ENCODE results near the gene FAM171A1. TPM values are rescaled to one million over a fixed set of nuclear protein-coding genes. Genes with fewer than 3 reads are reported as not detected.

FAM171A1 gene
- total RNA-seq, 1 experiment from 2014 or later = 19.2 TPM

DNA sequence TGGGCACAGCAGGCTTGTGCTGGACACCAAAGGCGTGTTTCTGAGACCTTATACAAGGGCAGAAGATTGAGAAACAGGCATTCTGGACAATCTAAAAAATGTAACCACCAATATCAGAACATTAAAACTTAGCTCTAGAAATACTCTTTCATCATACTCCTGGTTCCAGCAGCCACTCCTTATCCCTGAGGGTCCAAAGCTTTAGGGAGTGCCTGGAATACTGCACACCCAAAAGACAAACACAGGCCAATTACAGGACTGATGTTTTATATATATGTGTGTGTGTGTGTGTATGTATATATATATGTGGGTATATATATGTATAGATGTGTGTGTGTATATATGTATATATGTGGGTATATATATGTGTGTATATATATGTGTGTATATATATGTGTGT lies 39.6 kb downstream of the FAM171A1 start:
- TF ChIP-seq, protein P1, sequence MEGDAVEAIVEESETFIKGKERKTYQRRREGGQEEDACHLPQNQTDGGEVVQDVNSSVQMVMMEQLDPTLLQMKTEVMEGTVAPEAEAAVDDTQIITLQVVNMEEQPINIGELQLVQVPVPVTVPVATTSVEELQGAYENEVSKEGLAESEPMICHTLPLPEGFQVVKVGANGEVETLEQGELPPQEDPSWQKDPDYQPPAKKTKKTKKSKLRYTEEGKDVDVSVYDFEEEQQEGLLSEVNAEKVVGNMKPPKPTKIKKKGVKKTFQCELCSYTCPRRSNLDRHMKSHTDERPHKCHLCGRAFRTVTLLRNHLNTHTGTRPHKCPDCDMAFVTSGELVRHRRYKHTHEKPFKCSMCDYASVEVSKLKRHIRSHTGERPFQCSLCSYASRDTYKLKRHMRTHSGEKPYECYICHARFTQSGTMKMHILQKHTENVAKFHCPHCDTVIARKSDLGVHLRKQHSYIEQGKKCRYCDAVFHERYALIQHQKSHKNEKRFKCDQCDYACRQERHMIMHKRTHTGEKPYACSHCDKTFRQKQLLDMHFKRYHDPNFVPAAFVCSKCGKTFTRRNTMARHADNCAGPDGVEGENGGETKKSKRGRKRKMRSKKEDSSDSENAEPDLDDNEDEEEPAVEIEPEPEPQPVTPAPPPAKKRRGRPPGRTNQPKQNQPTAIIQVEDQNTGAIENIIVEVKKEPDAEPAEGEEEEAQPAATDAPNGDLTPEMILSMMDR (IDR thresholded peaks at IDR 0.05) = no peak
- TF ChIP-seq, protein P2, sequence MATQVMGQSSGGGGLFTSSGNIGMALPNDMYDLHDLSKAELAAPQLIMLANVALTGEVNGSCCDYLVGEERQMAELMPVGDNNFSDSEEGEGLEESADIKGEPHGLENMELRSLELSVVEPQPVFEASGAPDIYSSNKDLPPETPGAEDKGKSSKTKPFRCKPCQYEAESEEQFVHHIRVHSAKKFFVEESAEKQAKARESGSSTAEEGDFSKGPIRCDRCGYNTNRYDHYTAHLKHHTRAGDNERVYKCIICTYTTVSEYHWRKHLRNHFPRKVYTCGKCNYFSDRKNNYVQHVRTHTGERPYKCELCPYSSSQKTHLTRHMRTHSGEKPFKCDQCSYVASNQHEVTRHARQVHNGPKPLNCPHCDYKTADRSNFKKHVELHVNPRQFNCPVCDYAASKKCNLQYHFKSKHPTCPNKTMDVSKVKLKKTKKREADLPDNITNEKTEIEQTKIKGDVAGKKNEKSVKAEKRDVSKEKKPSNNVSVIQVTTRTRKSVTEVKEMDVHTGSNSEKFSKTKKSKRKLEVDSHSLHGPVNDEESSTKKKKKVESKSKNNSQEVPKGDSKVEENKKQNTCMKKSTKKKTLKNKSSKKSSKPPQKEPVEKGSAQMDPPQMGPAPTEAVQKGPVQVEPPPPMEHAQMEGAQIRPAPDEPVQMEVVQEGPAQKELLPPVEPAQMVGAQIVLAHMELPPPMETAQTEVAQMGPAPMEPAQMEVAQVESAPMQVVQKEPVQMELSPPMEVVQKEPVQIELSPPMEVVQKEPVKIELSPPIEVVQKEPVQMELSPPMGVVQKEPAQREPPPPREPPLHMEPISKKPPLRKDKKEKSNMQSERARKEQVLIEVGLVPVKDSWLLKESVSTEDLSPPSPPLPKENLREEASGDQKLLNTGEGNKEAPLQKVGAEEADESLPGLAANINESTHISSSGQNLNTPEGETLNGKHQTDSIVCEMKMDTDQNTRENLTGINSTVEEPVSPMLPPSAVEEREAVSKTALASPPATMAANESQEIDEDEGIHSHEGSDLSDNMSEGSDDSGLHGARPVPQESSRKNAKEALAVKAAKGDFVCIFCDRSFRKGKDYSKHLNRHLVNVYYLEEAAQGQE (IDR thresholded peaks at IDR 0.05; ENCODE audit: insufficient read depth in 1 of 2, low read depth in 2 of 2, low read length in 1 of 2) = no peak
- TF ChIP-seq TCF7L2 (IDR thresholded peaks at IDR 0.05; ENCODE audit: low read depth, low read length) (no peak), SIN3A (IDR thresholded peaks at IDR 0.05; ENCODE audit: borderline replicate concordance, insufficient read depth, low read depth, low read length) (no peak), POLR2AphosphoS5 (IDR thresholded peaks at IDR 0.05; ENCODE audit: low read depth, low read length) (no peak)
- CTCF ChIA-PET = no interaction called here
- H3K27me3 ChIP-seq (ENCODE audit: control insufficient read depth, insufficient read depth, low read length) = no peaks in the 10 kb centered on the region
- in situ Hi-C loops (cut with HindIII; ENCODE audit: low pct_unique_long_range_greater_than_20kb, low sequenced_read_pairs) = no loop called here
- no peak overlapping the region for H3K4me3 ChIP-seq (ENCODE audit: low read depth in 2 of 2, low read length in 2 of 2)
- no peaks in the 10 kb centered on the region for H3K36me3 ChIP-seq (ENCODE audit: control insufficient read depth, insufficient read depth, low read length)
- DNase-seq (ENCODE audit: low read depth, low spot score) = no peak
- intact Hi-C loops (cut with micrococcal nuclease; ENCODE audit: unreplicated experiment) = no loop called here
- POLR2A ChIA-PET = no interaction called here
- no peaks in the 10 kb centered on the region for H3K4me1 ChIP-seq (ENCODE audit: control insufficient read depth, insufficient read depth, low read length)
- no peaks in the 10 kb centered on the region for H3K9me3 ChIP-seq (ENCODE audit: control insufficient read depth, insufficient read depth, low read depth, low read length)
- no peak for ATAC-seq
- no TSS peak for BruUV-seq (replicated peaks)
- no peak overlapping the region for H3K27ac ChIP-seq (ENCODE audit: low read length)

DNA sequence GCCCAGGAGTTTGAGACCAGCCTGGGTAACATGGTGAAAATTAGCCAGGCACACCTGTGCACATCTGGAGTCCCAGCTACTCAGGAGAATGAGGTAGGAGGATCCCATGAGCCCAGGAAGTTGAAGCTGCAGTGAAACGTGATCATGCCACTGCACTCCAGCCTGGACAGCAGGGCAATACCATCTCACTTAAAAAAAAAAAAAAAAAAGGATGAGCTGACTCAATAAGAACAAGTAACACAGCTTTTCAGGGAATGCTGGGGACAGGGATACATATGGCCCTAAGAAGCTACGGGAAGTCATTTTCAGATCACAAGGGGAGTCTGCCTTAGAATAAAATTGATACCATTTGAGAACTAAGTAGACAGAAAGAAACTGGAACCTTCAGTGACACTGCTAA lies 41.7 kb downstream of the FAM171A1 start:
- TF ChIP-seq, protein P1 (IDR thresholded peaks at IDR 0.05) = no peak
- no peak for TF ChIP-seq POLR2AphosphoS5 (IDR thresholded peaks at IDR 0.05; ENCODE audit: low read depth, low read length)
- TF ChIP-seq, protein P2 (IDR thresholded peaks at IDR 0.05; ENCODE audit: insufficient read depth in 1 of 2, low read depth in 2 of 2, low read length in 1 of 2) = no peak
- in situ Hi-C loops (cut with HindIII; ENCODE audit: low pct_unique_long_range_greater_than_20kb, low sequenced_read_pairs) (no loop called here), intact Hi-C loops (cut with micrococcal nuclease; ENCODE audit: unreplicated experiment) (no loop called here)
- H3K27me3 ChIP-seq (ENCODE audit: control insufficient read depth, insufficient read depth, low read length) = no peaks in the 10 kb centered on the region
- POLR2A ChIA-PET = interaction anchor here (0.6 kb wide), 2 partner anchors 35 to 491 kb away, joined by 5 read pairs; partner anchors contain the start of genes HSPA14 and MSANTD7
- CTCF ChIA-PET = interaction anchor here (0.7 kb wide), 1 partner anchor 28 kb away, joined by 6 read pairs; no protein-coding TSS in a partner anchor
- no peak overlapping the region for H3K4me3 ChIP-seq (ENCODE audit: low read depth in 2 of 2, low read length in 2 of 2)
- ATAC-seq = no peak
- DNase-seq (ENCODE audit: low read depth, low spot score) = no peak
- H3K9me3 ChIP-seq (ENCODE audit: control insufficient read depth, insufficient read depth, low read depth, low read length) = no peaks in the 10 kb centered on the region
- no peaks in the 10 kb centered on the region for H3K36me3 ChIP-seq (ENCODE audit: control insufficient read depth, insufficient read depth, low read length)
- BruUV-seq (replicated peaks) = no TSS peak
- no peak overlapping the region for H3K27ac ChIP-seq (ENCODE audit: low read length)
- no peaks in the 10 kb centered on the region for H3K4me1 ChIP-seq (ENCODE audit: control insufficient read depth, insufficient read depth, low read length)
